ENCODE data around the gene METTL26. TPM values are rescaled to one million over a fixed set of nuclear protein-coding genes. Genes with fewer than 3 reads are reported as not detected.

The METTL26 gene
- total RNA-seq, 1 experiment from 2014 or later: 121 TPM

DNA sequence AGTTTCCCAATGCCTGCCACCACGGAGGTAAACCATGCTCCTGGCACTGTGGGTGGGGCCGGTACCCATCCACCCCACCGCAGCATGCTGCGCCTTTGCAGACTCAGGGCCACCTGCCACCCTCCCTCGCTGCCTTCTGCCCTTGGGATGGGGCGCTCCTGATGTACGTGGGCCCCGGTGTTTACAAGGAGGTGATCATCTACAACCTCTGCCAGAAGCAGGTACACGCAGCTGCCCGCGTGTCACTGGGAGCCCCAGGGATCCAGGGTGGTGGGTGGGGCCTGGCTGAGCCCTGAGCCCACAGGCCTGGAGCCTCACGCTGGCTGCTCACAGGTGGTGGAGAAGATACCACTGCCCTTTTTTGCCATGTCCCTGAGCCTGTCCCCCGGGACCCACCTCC is 30.5 kb upstream of the METTL26 start:
- TF ChIP-seq, protein P1, sequence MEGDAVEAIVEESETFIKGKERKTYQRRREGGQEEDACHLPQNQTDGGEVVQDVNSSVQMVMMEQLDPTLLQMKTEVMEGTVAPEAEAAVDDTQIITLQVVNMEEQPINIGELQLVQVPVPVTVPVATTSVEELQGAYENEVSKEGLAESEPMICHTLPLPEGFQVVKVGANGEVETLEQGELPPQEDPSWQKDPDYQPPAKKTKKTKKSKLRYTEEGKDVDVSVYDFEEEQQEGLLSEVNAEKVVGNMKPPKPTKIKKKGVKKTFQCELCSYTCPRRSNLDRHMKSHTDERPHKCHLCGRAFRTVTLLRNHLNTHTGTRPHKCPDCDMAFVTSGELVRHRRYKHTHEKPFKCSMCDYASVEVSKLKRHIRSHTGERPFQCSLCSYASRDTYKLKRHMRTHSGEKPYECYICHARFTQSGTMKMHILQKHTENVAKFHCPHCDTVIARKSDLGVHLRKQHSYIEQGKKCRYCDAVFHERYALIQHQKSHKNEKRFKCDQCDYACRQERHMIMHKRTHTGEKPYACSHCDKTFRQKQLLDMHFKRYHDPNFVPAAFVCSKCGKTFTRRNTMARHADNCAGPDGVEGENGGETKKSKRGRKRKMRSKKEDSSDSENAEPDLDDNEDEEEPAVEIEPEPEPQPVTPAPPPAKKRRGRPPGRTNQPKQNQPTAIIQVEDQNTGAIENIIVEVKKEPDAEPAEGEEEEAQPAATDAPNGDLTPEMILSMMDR (IDR thresholded peaks at IDR 0.05; ENCODE audit: unreplicated experiment): no peak
- Mint-ChIP-seq H3K4me1 (ENCODE audit: low read depth, unreplicated experiment) (no peaks in the 10 kb centered on the region), H3K9me3 (ENCODE audit: low read depth, unreplicated experiment) (no peaks in the 10 kb centered on the region), H3K27me3 (ENCODE audit: unreplicated experiment) (no peaks in the 10 kb centered on the region), H3K36me3 (ENCODE audit: insufficient read depth, unreplicated experiment) (peaks cover 53% of the 10 kb centered on the region), H3K27ac (ENCODE audit: unreplicated experiment) (no peak overlapping the region), H3K4me3 (ENCODE audit: low read depth, unreplicated experiment) (no peak overlapping the region)
- CTCF ChIA-PET: no interaction called here
- no peak for DNase-seq
- no TSS peak for BruUV-seq (replicated peaks)
- intact Hi-C loops (cut with micrococcal nuclease; ENCODE audit: unreplicated experiment): no loop called here

DNA sequence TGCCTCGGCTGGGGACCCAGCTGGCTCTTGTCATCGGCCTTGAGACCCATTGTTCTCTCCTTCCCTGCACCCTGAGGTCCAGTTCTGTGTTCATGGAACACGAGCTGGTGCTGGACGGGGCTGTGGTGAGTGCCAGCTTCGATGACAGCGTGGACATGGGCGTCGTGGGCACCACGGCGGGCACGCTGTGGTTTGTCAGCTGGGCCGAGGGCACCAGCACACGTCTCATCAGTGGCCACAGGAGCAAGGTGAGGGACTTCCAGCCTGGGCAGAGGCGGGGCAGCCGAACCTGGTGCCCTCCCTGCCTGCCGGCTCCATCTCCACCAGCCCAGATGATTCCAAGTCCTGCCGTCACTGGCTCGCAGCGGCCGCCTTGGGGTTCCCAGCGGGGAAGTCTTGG is 26.5 kb upstream of the METTL26 start:
- intact Hi-C loops (cut with micrococcal nuclease; ENCODE audit: unreplicated experiment): no loop called here
- H3K9me3 Mint-ChIP-seq (ENCODE audit: low read depth, unreplicated experiment): no peaks in the 10 kb centered on the region
- no peaks in the 10 kb centered on the region for H3K4me1 Mint-ChIP-seq (ENCODE audit: low read depth, unreplicated experiment)
- H3K27me3 Mint-ChIP-seq (ENCODE audit: unreplicated experiment): no peaks in the 10 kb centered on the region
- H3K4me3 Mint-ChIP-seq (ENCODE audit: low read depth, unreplicated experiment): no peak overlapping the region
- BruUV-seq (replicated peaks): no TSS peak
- CTCF ChIA-PET: interaction anchor here (0.7 kb wide), 1 partner anchor 13 kb away, joined by 3 read pairs; the partner anchor contains the start of gene WDR90
- no peak overlapping the region for H3K27ac Mint-ChIP-seq (ENCODE audit: unreplicated experiment)
- no peak for DNase-seq
- H3K36me3 Mint-ChIP-seq (ENCODE audit: insufficient read depth, unreplicated experiment): peaks cover 30% of the 10 kb centered on the region
- TF ChIP-seq, protein P1 (IDR thresholded peaks at IDR 0.05; ENCODE audit: unreplicated experiment): no peak

DNA sequence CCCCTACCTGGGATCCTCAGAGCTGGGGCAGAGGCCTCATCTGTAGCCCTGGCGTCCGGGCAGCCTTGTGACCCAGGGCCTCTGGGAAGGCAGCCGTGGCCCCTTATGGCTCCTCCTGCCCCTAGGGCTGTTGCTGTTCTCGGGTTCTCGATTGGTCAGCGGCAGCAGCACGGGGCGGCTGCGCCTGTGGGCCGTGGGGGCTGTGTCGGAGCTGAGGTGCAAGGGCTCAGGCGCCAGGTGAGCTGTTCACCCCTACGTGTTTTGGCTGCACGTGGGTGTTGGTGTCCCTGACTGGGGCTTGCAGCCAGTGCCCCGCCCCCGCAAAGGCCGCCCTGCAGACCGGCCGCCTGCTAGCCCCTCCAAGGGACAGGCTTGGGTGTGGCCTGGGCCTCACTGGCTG is 26.0 kb upstream of the METTL26 start:
- TF ChIP-seq, protein P1 (IDR thresholded peaks at IDR 0.05; ENCODE audit: unreplicated experiment): no peak
- Mint-ChIP-seq H3K4me1 (ENCODE audit: low read depth, unreplicated experiment) (no peaks in the 10 kb centered on the region), H3K36me3 (ENCODE audit: insufficient read depth, unreplicated experiment) (peaks cover 28% of the 10 kb centered on the region), H3K27me3 (ENCODE audit: unreplicated experiment) (no peaks in the 10 kb centered on the region), H3K4me3 (ENCODE audit: low read depth, unreplicated experiment) (no peak overlapping the region), H3K27ac (ENCODE audit: unreplicated experiment) (no peak overlapping the region), H3K9me3 (ENCODE audit: low read depth, unreplicated experiment) (no peaks in the 10 kb centered on the region)
- no TSS peak for BruUV-seq (replicated peaks)
- intact Hi-C loops (cut with micrococcal nuclease; ENCODE audit: unreplicated experiment): no loop called here
- DNase-seq: no peak
- CTCF ChIA-PET: interaction anchor here (0.7 kb wide), 1 partner anchor 13 kb away, joined by 3 read pairs; the partner anchor contains the start of gene WDR90

DNA sequence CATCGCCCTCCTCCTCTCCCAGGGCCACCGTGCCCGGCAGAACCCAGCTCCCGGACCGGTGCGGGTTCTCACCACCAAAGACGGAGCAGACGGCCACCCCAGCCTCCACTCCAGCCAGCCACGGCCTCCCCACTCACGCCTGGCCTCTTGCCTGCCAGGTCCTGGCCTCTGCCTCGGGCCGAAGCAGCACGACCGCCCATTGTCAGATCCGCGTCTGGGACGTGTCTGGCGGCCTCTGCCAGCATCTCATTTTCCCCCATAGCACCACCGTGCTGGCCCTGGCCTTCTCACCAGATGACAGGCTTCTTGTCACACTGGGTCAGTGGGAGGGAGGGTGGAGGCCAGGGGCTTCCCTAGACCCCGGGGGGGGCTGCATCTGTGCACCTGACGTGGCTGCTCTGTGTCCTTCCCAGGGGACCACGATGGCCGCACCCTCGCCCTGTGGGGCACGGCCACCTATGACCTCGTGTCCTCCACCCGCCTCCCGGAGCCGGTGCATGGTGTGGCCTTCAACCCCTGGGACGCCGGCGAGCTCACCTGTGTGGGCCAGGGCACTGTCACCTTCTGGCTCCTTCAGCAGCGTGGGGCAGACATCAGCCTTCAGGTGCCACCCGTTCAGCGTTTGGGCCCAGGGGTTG is 25.2 kb upstream of the METTL26 start:
- Mint-ChIP-seq H3K9me3 (ENCODE audit: low read depth, unreplicated experiment) (no peaks in the 10 kb centered on the region), H3K27me3 (ENCODE audit: unreplicated experiment) (no peaks in the 10 kb centered on the region), H3K4me1 (ENCODE audit: low read depth, unreplicated experiment) (no peaks in the 10 kb centered on the region), H3K4me3 (ENCODE audit: low read depth, unreplicated experiment) (no peak overlapping the region), H3K36me3 (ENCODE audit: insufficient read depth, unreplicated experiment) (peaks cover 32% of the 10 kb centered on the region), H3K27ac (ENCODE audit: unreplicated experiment) (no peak overlapping the region)
- intact Hi-C loops (cut with micrococcal nuclease; ENCODE audit: unreplicated experiment): no loop called here
- no peak for DNase-seq
- TF ChIP-seq, protein P1 (IDR thresholded peaks at IDR 0.05; ENCODE audit: unreplicated experiment): no peak
- no TSS peak for BruUV-seq (replicated peaks)
- CTCF ChIA-PET: no interaction called here
